ENCODE results near the gene RBCK1. TPM values are rescaled to one million over a fixed set of nuclear protein-coding genes. Genes with fewer than 3 reads are reported as not detected.

Gene RBCK1
- total RNA-seq, 2 experiments from 2014 or later: 122 to 130 TPM

DNA sequence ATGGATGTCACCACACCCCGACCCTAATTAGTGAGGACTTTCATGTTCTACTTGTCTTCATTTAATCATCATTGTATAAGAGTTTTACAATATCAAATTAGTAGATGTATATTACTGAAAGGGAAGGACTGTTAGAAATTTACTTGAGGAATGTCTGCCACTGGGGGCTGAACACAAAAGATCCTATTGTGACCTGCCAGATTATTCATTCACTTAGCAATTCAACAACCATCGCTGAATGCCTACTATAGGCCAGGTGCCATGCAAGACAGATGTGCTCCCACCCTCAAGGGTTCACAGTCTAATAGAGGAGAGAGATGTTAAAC, 8.0 kb upstream of the RBCK1 start:
- H3K4me3 Mint-ChIP-seq: no peak overlapping the region

DNA sequence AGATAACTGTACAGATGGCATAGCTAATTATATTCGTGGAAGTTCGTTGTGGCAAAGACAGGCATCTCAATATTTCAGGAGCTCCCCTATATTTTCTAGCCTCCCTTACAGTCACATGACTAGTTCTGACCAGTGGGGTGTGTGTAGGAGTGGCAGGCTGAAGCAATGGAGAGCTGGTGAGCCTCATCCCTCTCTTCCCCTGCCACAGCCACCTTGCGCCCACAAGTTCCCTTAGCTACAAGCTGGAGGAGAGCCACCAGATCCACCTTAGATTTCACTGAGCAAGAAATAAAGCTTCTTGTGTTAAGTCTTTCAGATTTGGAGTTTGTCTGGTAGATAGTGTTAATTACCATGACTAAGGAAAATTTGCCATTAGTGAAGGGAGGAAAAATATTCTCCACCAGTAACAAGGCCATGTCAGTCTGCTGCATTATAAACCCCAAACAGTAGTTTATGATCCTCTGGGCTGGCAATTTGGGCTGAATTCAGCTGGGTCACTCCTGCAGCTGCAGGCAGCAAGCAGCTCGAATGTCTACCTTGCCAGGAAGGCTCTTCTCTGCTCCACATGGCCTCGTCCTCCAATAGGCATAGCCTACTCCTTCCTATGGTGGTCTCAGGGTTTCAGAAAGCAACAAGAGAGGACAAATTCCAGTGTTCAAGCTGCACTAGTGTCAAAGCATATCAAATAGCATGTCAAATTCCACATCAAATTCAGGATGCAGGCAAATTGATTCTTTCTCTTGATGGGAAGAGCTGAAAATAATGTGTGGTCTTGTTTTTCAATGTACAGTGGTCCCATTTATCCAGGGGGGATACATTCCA, 7.4 kb upstream of the RBCK1 start:
- peaks cover 22% of the 10 kb centered on the region for H3K4me1 Mint-ChIP-seq (ENCODE audit: low read depth)
- intact Hi-C loops (cut with micrococcal nuclease): no loop called here
- peak overlapping the region; percentile 43 for H3K27ac Mint-ChIP-seq
- no peak for DNase-seq
- no peaks in the 10 kb centered on the region for H3K27me3 Mint-ChIP-seq
- peaks cover 18% of the 10 kb centered on the region for H3K36me3 Mint-ChIP-seq (ENCODE audit: low read depth)
- ChIA-PET CTCF (interaction anchor here (0.7 to 2.4 kb wide), 6 partner anchors 10 to 247 kb away, joined by 3 to 6 read pairs (median 3); no protein-coding TSS in a partner anchor), POLR2A (interaction anchor here (1.4 to 2.1 kb wide), 3 partner anchors 10 to 20 kb away, joined by 4 to 8 read pairs (median 4); partner anchors contain the start of gene TRIB3)
- H3K4me3 Mint-ChIP-seq: no peak overlapping the region
- peaks cover 4% of the 10 kb centered on the region for H3K9me3 Mint-ChIP-seq
- no peak for ATAC-seq
- TF ChIP-seq, protein P1, sequence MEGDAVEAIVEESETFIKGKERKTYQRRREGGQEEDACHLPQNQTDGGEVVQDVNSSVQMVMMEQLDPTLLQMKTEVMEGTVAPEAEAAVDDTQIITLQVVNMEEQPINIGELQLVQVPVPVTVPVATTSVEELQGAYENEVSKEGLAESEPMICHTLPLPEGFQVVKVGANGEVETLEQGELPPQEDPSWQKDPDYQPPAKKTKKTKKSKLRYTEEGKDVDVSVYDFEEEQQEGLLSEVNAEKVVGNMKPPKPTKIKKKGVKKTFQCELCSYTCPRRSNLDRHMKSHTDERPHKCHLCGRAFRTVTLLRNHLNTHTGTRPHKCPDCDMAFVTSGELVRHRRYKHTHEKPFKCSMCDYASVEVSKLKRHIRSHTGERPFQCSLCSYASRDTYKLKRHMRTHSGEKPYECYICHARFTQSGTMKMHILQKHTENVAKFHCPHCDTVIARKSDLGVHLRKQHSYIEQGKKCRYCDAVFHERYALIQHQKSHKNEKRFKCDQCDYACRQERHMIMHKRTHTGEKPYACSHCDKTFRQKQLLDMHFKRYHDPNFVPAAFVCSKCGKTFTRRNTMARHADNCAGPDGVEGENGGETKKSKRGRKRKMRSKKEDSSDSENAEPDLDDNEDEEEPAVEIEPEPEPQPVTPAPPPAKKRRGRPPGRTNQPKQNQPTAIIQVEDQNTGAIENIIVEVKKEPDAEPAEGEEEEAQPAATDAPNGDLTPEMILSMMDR (IDR thresholded peaks at IDR 0.05): no peak

More for the DNA sequence above, 8.0 kb upstream of the RBCK1 start:
- Mint-ChIP-seq H3K9me3 (peaks cover 4% of the 10 kb centered on the region), H3K4me1 (ENCODE audit: low read depth) (peaks cover 22% of the 10 kb centered on the region), H3K27ac (no peak overlapping the region), H3K36me3 (ENCODE audit: low read depth) (peaks cover 23% of the 10 kb centered on the region), H3K27me3 (no peaks in the 10 kb centered on the region)
- ATAC-seq: no peak
- POLR2A ChIA-PET: interaction anchor here (1.3 to 2.1 kb wide), 4 partner anchors 7 to 17 kb away, joined by 4 to 8 read pairs (median 6); no protein-coding TSS in a partner anchor
- TF ChIP-seq, protein P1 (IDR thresholded peaks at IDR 0.05): no peak
- intact Hi-C loops (cut with micrococcal nuclease): no loop called here
- DNase-seq: no peak
- CTCF ChIA-PET: interaction anchor here (0.9 to 2.4 kb wide), 4 partner anchors 10 to 247 kb away, joined by 3 to 6 read pairs (median 3); no protein-coding TSS in a partner anchor

DNA sequence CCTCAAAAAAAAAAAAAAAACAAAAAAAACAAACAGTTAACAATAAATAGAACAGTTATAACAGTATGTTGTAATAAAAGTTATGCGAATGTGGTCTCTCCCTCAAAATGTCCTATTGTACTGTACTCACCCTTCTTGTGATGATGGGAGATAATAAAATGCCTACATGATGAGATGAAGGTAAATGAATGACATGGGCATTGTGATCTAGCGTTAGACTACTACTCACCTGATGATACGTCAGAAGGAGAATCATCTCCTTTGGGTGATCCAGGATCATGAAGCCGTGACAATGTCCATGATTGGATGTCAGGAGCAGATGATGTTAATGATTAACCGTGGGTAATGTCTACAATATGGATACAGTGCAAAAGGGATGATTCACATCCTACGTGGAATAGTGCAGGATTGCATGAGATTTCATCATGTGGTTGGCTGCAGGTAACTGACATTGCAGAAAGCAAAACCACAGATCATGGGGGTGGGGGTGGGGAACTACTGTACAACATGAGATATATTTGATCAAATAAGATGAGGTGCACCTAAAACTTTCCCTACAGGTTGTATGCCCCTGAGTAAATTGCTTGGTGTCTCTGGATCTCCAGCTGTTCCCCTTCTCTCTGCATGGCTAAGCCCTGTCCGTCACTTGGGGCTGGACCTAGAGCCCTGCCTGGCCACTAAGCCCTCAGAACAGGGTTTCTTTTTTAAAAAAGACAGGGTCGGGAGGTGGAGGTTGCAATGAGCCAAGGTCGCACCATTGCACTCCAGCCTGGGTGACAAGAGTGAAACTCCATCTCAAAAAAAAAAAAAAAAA, 6.2 kb upstream of the RBCK1 start:
- TF ChIP-seq, protein P1 (IDR thresholded peaks at IDR 0.05): no peak
- peaks cover 4% of the 10 kb centered on the region for H3K9me3 Mint-ChIP-seq
- H3K27ac Mint-ChIP-seq: peak overlapping the region; percentile 74
- H3K36me3 Mint-ChIP-seq (ENCODE audit: low read depth): peaks cover 11% of the 10 kb centered on the region
- DNase-seq (peak; percentile 62), ATAC-seq (peak; percentile 60)
- no peaks in the 10 kb centered on the region for H3K27me3 Mint-ChIP-seq
- POLR2A ChIA-PET: interaction anchor here (1.3 to 1.8 kb wide), 2 partner anchors 21 to 26 kb away, joined by 3 to 4 read pairs; partner anchors contain the start of gene TRIB3
- intact Hi-C loops (cut with micrococcal nuclease): no loop called here
- H3K4me1 Mint-ChIP-seq (ENCODE audit: low read depth): peaks cover 24% of the 10 kb centered on the region
- no peak overlapping the region for H3K4me3 Mint-ChIP-seq
- CTCF ChIA-PET: interaction anchor here (1.1 to 2.4 kb wide), 3 partner anchors 11 to 48 kb away, joined by 3 to 6 read pairs (median 3); no protein-coding TSS in a partner anchor

DNA sequence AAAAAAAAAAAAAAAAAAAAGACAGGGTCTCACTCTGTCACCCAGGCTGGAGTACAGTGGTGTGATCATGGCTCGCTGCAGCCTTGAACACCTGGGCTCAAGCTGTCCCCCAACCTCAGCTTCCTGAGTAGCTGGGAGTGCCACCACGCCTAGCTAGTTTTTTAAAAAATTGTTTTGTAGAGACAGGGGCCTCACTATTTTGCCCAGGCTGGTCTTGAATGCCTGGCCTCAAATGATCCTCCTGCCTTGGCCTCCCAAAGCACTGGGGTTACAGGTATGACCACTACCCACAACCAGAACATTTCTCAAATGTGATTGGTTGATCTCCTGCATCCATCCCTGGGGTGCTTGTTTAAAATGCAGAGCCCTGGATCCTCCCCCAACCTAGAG, 5.6 kb upstream of the RBCK1 start:
- intact Hi-C loops (cut with micrococcal nuclease): no loop called here
- TF ChIP-seq, protein P1 (IDR thresholded peaks at IDR 0.05): no peak
- no peak overlapping the region for H3K4me3 Mint-ChIP-seq
- POLR2A ChIA-PET: interaction anchor here (1.3 to 1.8 kb wide), 2 partner anchors 22 to 25 kb away, joined by 3 to 4 read pairs; partner anchors contain the start of gene TRIB3
- ATAC-seq (peak; percentile 28), DNase-seq (no peak)
- no peak overlapping the region for H3K27ac Mint-ChIP-seq
- peaks cover 4% of the 10 kb centered on the region for H3K9me3 Mint-ChIP-seq
- H3K27me3 Mint-ChIP-seq: no peaks in the 10 kb centered on the region
- peaks cover 8% of the 10 kb centered on the region for H3K36me3 Mint-ChIP-seq (ENCODE audit: low read depth)
- CTCF ChIA-PET: interaction anchor here (1.2 kb wide), 1 partner anchor 10 kb away, joined by 3 read pairs; no protein-coding TSS in a partner anchor
- peaks cover 30% of the 10 kb centered on the region for H3K4me1 Mint-ChIP-seq (ENCODE audit: low read depth)

Data from activated CD8-positive, alpha-beta T cell treated with anti-CD3 and anti-CD28 coated beads for 36 hours (primary cell).